BLaER1 treated with 17β-estradiol and CSF1 and Interleukin-3, amounts not matched to agents 10 nM and 100 nM (cell line): ENCODE results near the gene XRCC6.
"Not testable (repeated sequence)": the region's sequence is repeated elsewhere in the genome, so short reads cannot be mapped to it uniquely, and the experiment has no call there.

Experiments
- H3K27ac ChIP-seq, 11 experiments: shearing (Covaris generic); formaldehyde crosslinking; 2 replicates each; pipeline ENCODE4 v1.8.1; 2022
- H3K27me3 ChIP-seq, 11 experiments: shearing (Covaris generic); formaldehyde crosslinking; 2 replicates each; pipeline ENCODE4 v1.8.1; 2022
- H3K36me3 ChIP-seq, 11 experiments: shearing (Covaris generic); formaldehyde crosslinking; 2 replicates each; pipeline ENCODE4 v1.8.1; 2022
- H3K4me1 ChIP-seq, 10 experiments: shearing (Covaris generic); formaldehyde crosslinking; 2 replicates each; pipeline ENCODE4 v1.8.1; 2022
- H3K4me2 ChIP-seq, 11 experiments: shearing (Covaris generic); formaldehyde crosslinking; 2 replicates each; pipeline ENCODE4 v1.8.1; 2022
- H3K4me3 ChIP-seq, 10 experiments: shearing (Covaris generic); formaldehyde crosslinking; 2 replicates each; pipeline ENCODE4 v1.8.1; 2022
- H3K9ac ChIP-seq, 11 experiments: shearing (Covaris generic); formaldehyde crosslinking; 2 replicates each; pipeline ENCODE4 v1.8.1; 2022
- H3K9me3 ChIP-seq, 11 experiments: shearing (Covaris generic); formaldehyde crosslinking; replicated peaks in 1 of 11; 2 replicates each; pipeline ENCODE4 v1.8.1; 2022
- H4K20me1 ChIP-seq, 11 experiments: shearing (Covaris generic); formaldehyde crosslinking; 2 replicates each; pipeline ENCODE4 v1.8.1; 2022
- Cebpa-rat ChIP-seq, 11 experiments: shearing (Covaris generic); IDR thresholded peaks; 2 replicates each; pipeline ENCODE4 v1.8.1; 2022

XRCC6 gene

GRCh38 chr22:41650821-41651220 lies 29.7 kb downstream of the XRCC6 start:
- Histone ChIP-seq H3K27me3 (no peaks in the 10 kb centered on the region), H3K9me3 (no peaks in the 10 kb centered on the region), H3K27ac (no peak overlapping the region), H3K36me3 (peaks cover 98 to 99% (median 98%) of the 10 kb centered on the region in 11 experiments), H3K9ac (no peak overlapping the region), H3K4me3 (no peak overlapping the region), H3K4me1 (peaks cover 0 to 5% (median 0%) of the 10 kb centered on the region in 10 experiments; a peak in 2 of 20 replicates), H3K4me2 (no peak overlapping the region), H4K20me1 (peaks cover 13 to 98% (median 85%) of the 10 kb centered on the region in 11 experiments; a peak in 20 of 22 replicates)
- no peak for TF ChIP-seq Cebpa-rat (IDR thresholded peaks at IDR 0.05)

GRCh38 chr22:41654322-41654721 lies 33.2 kb downstream of the XRCC6 start:
- Histone ChIP-seq H3K27me3 (no peaks in the 10 kb centered on the region), H3K36me3 (peaks cover 100% of the 10 kb centered on the region in 11 experiments), H3K9me3 (no peaks in the 10 kb centered on the region), H4K20me1 (peaks cover 5 to 100% (median 90%) of the 10 kb centered on the region in 11 experiments; a peak in 20 of 22 replicates), H3K4me3 (no peak overlapping the region), H3K27ac (no peak overlapping the region), H3K4me2 (no peak overlapping the region), H3K4me1 (peaks cover 0 to 5% (median 0%) of the 10 kb centered on the region in 10 experiments; a peak in 1 of 20 replicates), H3K9ac (0 out of 22 replicates have a peak overlapping the region, but pooled peaks of 1 of the 11 experiments have one; percentile 19)
- TF ChIP-seq Cebpa-rat (IDR thresholded peaks at IDR 0.05): no peak

- H3K27me3 ChIP-seq: no peaks in the 10 kb centered on the region
- no peak for TF ChIP-seq Cebpa-rat (IDR thresholded peaks at IDR 0.05)
- H4K20me1 ChIP-seq: peaks cover 5 to 100% (median 88%) of the 10 kb centered on the region in 11 experiments; a peak in 18 of 22 replicates
- H3K4me2 ChIP-seq: no peak overlapping the region
- H3K9me3 ChIP-seq: no peaks in the 10 kb centered on the region
- no peak overlapping the region for H3K27ac ChIP-seq
- no peak overlapping the region for H3K4me3 ChIP-seq
- H3K9ac ChIP-seq: no peak overlapping the region
- peaks cover 100% of the 10 kb centered on the region in 11 experiments for H3K36me3 ChIP-seq
- peaks cover 0 to 5% (median 0%) of the 10 kb centered on the region in 10 experiments; a peak in 1 of 20 replicates for H3K4me1 ChIP-seq
Observed at GRCh38 chr22:41656556-41656955, 35.5 kb downstream of the XRCC6 start.

- H3K4me2 ChIP-seq: no peak overlapping the region
- H4K20me1 ChIP-seq: peaks cover 5 to 100% (median 78%) of the 10 kb centered on the region in 11 experiments; a peak in 19 of 22 replicates
- H3K27me3 ChIP-seq: no peaks in the 10 kb centered on the region
- H3K4me3 ChIP-seq: no peak overlapping the region
- H3K4me1 ChIP-seq: peaks cover 0 to 5% (median 0%) of the 10 kb centered on the region in 10 experiments; a peak in 1 of 20 replicates
- no peak for TF ChIP-seq Cebpa-rat (IDR thresholded peaks at IDR 0.05)
- no peak overlapping the region for H3K9ac ChIP-seq
- H3K27ac ChIP-seq: no peak overlapping the region
- no peaks in the 10 kb centered on the region for H3K9me3 ChIP-seq
- peaks cover 100% of the 10 kb centered on the region in 11 experiments for H3K36me3 ChIP-seq
Observed at GRCh38 chr22:41657709-41658108, 36.6 kb downstream of the XRCC6 start.

GRCh38 chr22:41658869-41659268 lies 37.8 kb downstream of the XRCC6 start:
- H3K27ac ChIP-seq: no peak overlapping the region
- peaks cover 99 to 100% (median 100%) of the 10 kb centered on the region in 11 experiments for H3K36me3 ChIP-seq
- H3K4me1 ChIP-seq: no peaks in the 10 kb centered on the region
- H4K20me1 ChIP-seq: peaks cover 5 to 100% (median 66%) of the 10 kb centered on the region in 11 experiments; a peak in 19 of 22 replicates
- no peak overlapping the region for H3K4me2 ChIP-seq
- no peak overlapping the region for H3K4me3 ChIP-seq
- H3K9me3 ChIP-seq: no peaks in the 10 kb centered on the region
- no peaks in the 10 kb centered on the region for H3K27me3 ChIP-seq
- no peak overlapping the region for H3K9ac ChIP-seq
- TF ChIP-seq Cebpa-rat (IDR thresholded peaks at IDR 0.05): no peak

GRCh38 chr22:41659941-41660340 lies 38.8 kb downstream of the XRCC6 start:
- no peak overlapping the region for H3K27ac ChIP-seq
- peaks cover 0 to 98% (median 57%) of the 10 kb centered on the region in 11 experiments; a peak in 18 of 22 replicates for H4K20me1 ChIP-seq
- no peaks in the 10 kb centered on the region for H3K27me3 ChIP-seq
- no peak overlapping the region for H3K4me2 ChIP-seq
- no peaks in the 10 kb centered on the region for H3K9me3 ChIP-seq
- no peak overlapping the region for H3K9ac ChIP-seq
- TF ChIP-seq Cebpa-rat (IDR thresholded peaks at IDR 0.05): no peak
- peaks cover 98 to 100% (median 100%) of the 10 kb centered on the region in 11 experiments for H3K36me3 ChIP-seq
- H3K4me1 ChIP-seq: no peaks in the 10 kb centered on the region
- no peak overlapping the region for H3K4me3 ChIP-seq

GRCh38 chr22:41660416-41660815 lies 39.3 kb downstream of the XRCC6 start:
- Histone ChIP-seq H3K27ac (no peak overlapping the region), H3K4me3 (no peak overlapping the region), H3K27me3 (no peaks in the 10 kb centered on the region), H3K36me3 (peaks cover 94 to 100% (median 100%) of the 10 kb centered on the region in 11 experiments), H3K4me1 (no peaks in the 10 kb centered on the region), H3K9ac (no peak overlapping the region), H4K20me1 (peaks cover 0 to 95% (median 54%) of the 10 kb centered on the region in 11 experiments; a peak in 17 of 22 replicates), H3K4me2 (no peak overlapping the region), H3K9me3 (no peaks in the 10 kb centered on the region)
- no peak for TF ChIP-seq Cebpa-rat (IDR thresholded peaks at IDR 0.05)

- H3K4me2 ChIP-seq: no peak overlapping the region
- no peak overlapping the region for H3K9ac ChIP-seq
Observed at GRCh38 chr22:41661088-41661487, 40.0 kb downstream of the XRCC6 start.

DNA sequence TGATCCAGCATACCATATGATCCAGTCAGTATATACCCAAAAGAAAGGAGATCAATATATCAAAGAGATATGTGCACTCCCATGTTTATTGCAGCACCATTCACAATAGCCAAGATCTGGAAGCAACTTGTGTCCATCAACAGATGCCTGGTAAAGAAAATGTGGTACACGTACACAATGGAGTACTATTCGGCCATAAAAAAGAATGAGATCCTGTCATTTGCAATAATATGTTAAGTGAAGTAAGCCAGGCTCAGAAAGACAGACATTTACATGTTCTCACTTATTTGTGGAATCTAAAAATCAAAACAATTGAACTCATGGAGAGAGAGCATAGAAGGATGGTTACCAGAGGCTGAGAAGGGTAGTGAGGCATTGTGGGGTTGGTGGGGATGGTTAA lies 40.6 kb downstream of the XRCC6 start:
- H3K4me2 ChIP-seq: no peak overlapping the region
- H3K36me3 ChIP-seq: peaks cover 81 to 94% (median 90%) of the 10 kb centered on the region in 11 experiments
- TF ChIP-seq Cebpa-rat (IDR thresholded peaks at IDR 0.05): no peak
- peaks cover 0 to 6% (median 3%) of the 10 kb centered on the region in 10 experiments; a peak in 5 of 20 replicates for H3K4me1 ChIP-seq
- H3K27ac ChIP-seq: no peak overlapping the region
- peaks cover 0 to 82% (median 41%) of the 10 kb centered on the region in 11 experiments; a peak in 17 of 22 replicates for H4K20me1 ChIP-seq
- no peak overlapping the region for H3K4me3 ChIP-seq
- H3K9ac ChIP-seq: no peak overlapping the region
- H3K9me3 ChIP-seq: no peaks in the 10 kb centered on the region
- no peaks in the 10 kb centered on the region for H3K27me3 ChIP-seq

More at GRCh38 chr22:41661088-41661487, 40.0 kb downstream of the XRCC6 start:
- H3K27me3 ChIP-seq: no peaks in the 10 kb centered on the region
- H4K20me1 ChIP-seq: peaks cover 0 to 89% (median 47%) of the 10 kb centered on the region in 11 experiments; a peak in 17 of 22 replicates
- H3K27ac ChIP-seq: no peak overlapping the region
- H3K36me3 ChIP-seq: peaks cover 87 to 100% (median 96%) of the 10 kb centered on the region in 11 experiments
- no peak overlapping the region for H3K4me3 ChIP-seq
- peaks cover 0 to 2% (median 0%) of the 10 kb centered on the region in 10 experiments; a peak in 3 of 20 replicates for H3K4me1 ChIP-seq
- TF ChIP-seq Cebpa-rat (IDR thresholded peaks at IDR 0.05): no peak
- H3K9me3 ChIP-seq: no peaks in the 10 kb centered on the region

DNA sequence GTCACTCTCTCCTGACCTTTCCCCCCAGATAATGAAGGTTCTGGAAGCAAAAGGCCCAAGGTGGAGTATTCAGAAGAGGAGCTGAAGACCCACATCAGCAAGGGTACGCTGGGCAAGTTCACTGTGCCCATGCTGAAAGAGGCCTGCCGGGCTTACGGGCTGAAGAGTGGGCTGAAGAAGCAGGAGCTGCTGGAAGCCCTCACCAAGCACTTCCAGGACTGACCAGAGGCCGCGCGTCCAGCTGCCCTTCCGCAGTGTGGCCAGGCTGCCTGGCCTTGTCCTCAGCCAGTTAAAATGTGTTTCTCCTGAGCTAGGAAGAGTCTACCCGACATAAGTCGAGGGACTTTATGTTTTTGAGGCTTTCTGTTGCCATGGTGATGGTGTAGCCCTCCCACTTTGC lies 42.5 kb downstream of the XRCC6 start:
- H3K27ac ChIP-seq, H3K9me3 ChIP-seq, H3K27me3 ChIP-seq, H3K4me2 ChIP-seq, H3K4me3 ChIP-seq, H3K9ac ChIP-seq: not testable (repeated sequence)
- H4K20me1 ChIP-seq: peaks cover 0 to 64% (median 29%) of the 10 kb centered on the region in 11 experiments; a peak in 17 of 22 replicates
- H3K4me1 ChIP-seq: peaks cover 15 to 21% (median 20%) of the 10 kb centered on the region in 10 experiments
- H3K36me3 ChIP-seq: peaks cover 62 to 76% (median 71%) of the 10 kb centered on the region in 11 experiments
